Measurements from ENCODE around the gene CTU1.

The CTU1 gene

GRCh38 chr19:51091126-51091525 lies 17.1 kb downstream of the CTU1 start:
- Histone ChIP-seq H3K36me3 (ENCODE audit: insufficient read depth, low read depth, low read length) (no peaks in the 10 kb centered on the region), H3K9me3 (ENCODE audit: insufficient read depth, low read depth, low read length) (no peaks in the 10 kb centered on the region), H3K27me3 (ENCODE audit: insufficient read depth, low read length) (no peaks in the 10 kb centered on the region), H3K4me3 (ENCODE audit: low read length) (no peak overlapping the region), H3K9ac (ENCODE audit: low read depth, low read length) (no peak overlapping the region), H3K27ac (ENCODE audit: low read length) (no peak overlapping the region), H3K4me1 (ENCODE audit: insufficient read depth, low read length) (peaks cover 4% of the 10 kb centered on the region; the same call in 1 of the 2 replicates)

DNA sequence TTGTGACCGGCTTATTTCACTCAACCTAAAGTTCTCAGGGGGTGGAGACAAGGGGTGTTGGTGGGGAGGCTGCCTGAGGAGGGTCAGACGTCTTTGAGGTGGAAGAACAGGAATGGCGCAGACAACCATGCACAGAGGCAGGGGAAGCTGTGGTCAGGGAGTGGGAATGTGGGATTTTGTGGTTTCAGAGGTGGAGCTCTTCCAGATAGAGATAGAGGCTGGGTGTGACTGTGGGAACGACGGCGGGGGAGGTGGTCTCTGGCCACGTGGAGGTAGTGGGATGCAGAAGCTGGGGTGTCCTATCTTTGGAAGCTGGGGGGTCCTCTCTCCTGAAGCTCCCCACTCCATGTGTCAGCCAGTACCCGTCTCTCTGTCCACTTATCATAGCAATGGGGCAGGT lies 17.7 kb downstream of the CTU1 start:
- Histone ChIP-seq H3K4me3 (ENCODE audit: low read length) (no peak overlapping the region), H3K27ac (ENCODE audit: low read length) (no peak overlapping the region), H3K9ac (ENCODE audit: low read depth, low read length) (no peak overlapping the region), H3K36me3 (ENCODE audit: insufficient read depth, low read depth, low read length) (no peaks in the 10 kb centered on the region), H3K4me1 (ENCODE audit: insufficient read depth, low read length) (peaks cover 4% of the 10 kb centered on the region; the same call in 1 of the 2 replicates), H3K9me3 (ENCODE audit: insufficient read depth, low read depth, low read length) (no peaks in the 10 kb centered on the region), H3K27me3 (ENCODE audit: insufficient read depth, low read length) (no peaks in the 10 kb centered on the region)

GRCh38 chr19:51089786-51090185 lies 18.4 kb downstream of the CTU1 start:
- Histone ChIP-seq H3K9me3 (ENCODE audit: insufficient read depth, low read depth, low read length) (no peaks in the 10 kb centered on the region), H3K4me3 (ENCODE audit: low read length) (no peak overlapping the region), H3K27ac (ENCODE audit: low read length) (no peak overlapping the region), H3K4me1 (ENCODE audit: insufficient read depth, low read length) (peaks cover 4% of the 10 kb centered on the region; the same call in 1 of the 2 replicates), H3K27me3 (ENCODE audit: insufficient read depth, low read length) (no peaks in the 10 kb centered on the region), H3K36me3 (ENCODE audit: insufficient read depth, low read depth, low read length) (no peaks in the 10 kb centered on the region), H3K9ac (ENCODE audit: low read depth, low read length) (no peak overlapping the region)

- H3K27ac ChIP-seq (ENCODE audit: low read length) = no peak overlapping the region
- no peaks in the 10 kb centered on the region for H3K9me3 ChIP-seq (ENCODE audit: insufficient read depth, low read depth, low read length)
- no peaks in the 10 kb centered on the region for H3K4me1 ChIP-seq (ENCODE audit: insufficient read depth, low read length)
- H3K27me3 ChIP-seq (ENCODE audit: insufficient read depth, low read length) = no peaks in the 10 kb centered on the region
- H3K36me3 ChIP-seq (ENCODE audit: insufficient read depth, low read depth, low read length) = no peaks in the 10 kb centered on the region
- H3K9ac ChIP-seq (ENCODE audit: low read depth, low read length) = no peak overlapping the region
- H3K4me3 ChIP-seq (ENCODE audit: low read length) = no peak overlapping the region
Observed at GRCh38 chr19:51086153-51086850, 21.9 kb downstream of the CTU1 start.

GRCh38 chr19:51084505-51084904 lies 23.7 kb downstream of the CTU1 start:
- Histone ChIP-seq H3K36me3 (ENCODE audit: insufficient read depth, low read depth, low read length) (no peaks in the 10 kb centered on the region), H3K27me3 (ENCODE audit: insufficient read depth, low read length) (no peaks in the 10 kb centered on the region), H3K9ac (ENCODE audit: low read depth, low read length) (no peak overlapping the region), H3K27ac (ENCODE audit: low read length) (no peak overlapping the region), H3K9me3 (ENCODE audit: insufficient read depth, low read depth, low read length) (no peaks in the 10 kb centered on the region), H3K4me1 (ENCODE audit: insufficient read depth, low read length) (no peaks in the 10 kb centered on the region), H3K4me3 (ENCODE audit: low read length) (no peak overlapping the region)

GRCh38 chr19:51083783-51084182 lies 24.4 kb downstream of the CTU1 start:
- Histone ChIP-seq H3K9me3 (ENCODE audit: insufficient read depth, low read depth, low read length) (no peaks in the 10 kb centered on the region), H3K36me3 (ENCODE audit: insufficient read depth, low read depth, low read length) (no peaks in the 10 kb centered on the region), H3K9ac (ENCODE audit: low read depth, low read length) (no peak overlapping the region), H3K4me1 (ENCODE audit: insufficient read depth, low read length) (no peaks in the 10 kb centered on the region), H3K27me3 (ENCODE audit: insufficient read depth, low read length) (no peaks in the 10 kb centered on the region), H3K27ac (ENCODE audit: low read length) (no peak overlapping the region), H3K4me3 (ENCODE audit: low read length) (no peak overlapping the region)

- Histone ChIP-seq H3K27ac (ENCODE audit: low read length) (no peak overlapping the region), H3K9me3 (ENCODE audit: insufficient read depth, low read depth, low read length) (no peaks in the 10 kb centered on the region), H3K4me3 (ENCODE audit: low read length) (no peak overlapping the region), H3K9ac (ENCODE audit: low read depth, low read length) (no peak overlapping the region), H3K36me3 (ENCODE audit: insufficient read depth, low read depth, low read length) (no peaks in the 10 kb centered on the region), H3K4me1 (ENCODE audit: insufficient read depth, low read length) (no peaks in the 10 kb centered on the region), H3K27me3 (ENCODE audit: insufficient read depth, low read length) (no peaks in the 10 kb centered on the region)
Observed at GRCh38 chr19:51083181-51083580, 25.0 kb downstream of the CTU1 start.

GRCh38 chr19:51082611-51083010 lies 25.6 kb downstream of the CTU1 start, which contains the start of gene KLK14:
TSS of gene KLK14 (minus strand) at chr19:51082887. CDS start at chr19:51082614, 273 bp downstream.
- Histone ChIP-seq H3K9ac (ENCODE audit: low read depth, low read length) (no peak within 1 kb of the TSS), H3K4me3 (ENCODE audit: low read length) (no peak within 1 kb of the TSS), H3K27me3 (ENCODE audit: insufficient read depth, low read length) (no peaks in the 10 kb centered on the region), H3K27ac (ENCODE audit: low read length) (no peak within 1 kb of the TSS), H3K9me3 (ENCODE audit: insufficient read depth, low read depth, low read length) (no peaks in the 10 kb centered on the region), H3K4me1 (ENCODE audit: insufficient read depth, low read length) (no peaks in the 10 kb centered on the region), H3K36me3 (ENCODE audit: insufficient read depth, low read depth, low read length) (no peaks in the 10 kb centered on the region)

DNA sequence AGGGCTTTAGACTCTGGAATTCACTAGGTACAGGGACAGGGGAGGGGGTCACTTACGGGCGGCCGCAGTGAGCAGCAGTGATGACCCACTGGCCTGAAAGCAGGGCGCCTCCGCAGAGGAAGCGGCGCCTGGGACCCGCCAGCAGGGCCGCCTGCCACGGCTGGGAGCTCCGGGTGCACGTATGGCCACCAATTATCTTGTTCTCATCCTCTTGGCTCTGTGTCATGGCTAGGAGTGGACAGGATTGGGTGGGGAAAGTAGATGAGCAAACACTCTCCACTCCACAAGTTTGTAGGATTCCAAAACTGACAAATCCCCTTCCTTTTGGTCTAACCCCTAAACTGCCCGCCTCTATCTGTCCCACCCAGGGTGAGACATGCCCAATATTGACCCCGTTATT lies 26.7 kb downstream of the CTU1 start:
- H3K36me3 ChIP-seq (ENCODE audit: insufficient read depth, low read depth, low read length) = no peaks in the 10 kb centered on the region
- no peak overlapping the region for H3K27ac ChIP-seq (ENCODE audit: low read length)
- H3K9me3 ChIP-seq (ENCODE audit: insufficient read depth, low read depth, low read length) = no peaks in the 10 kb centered on the region
- no peaks in the 10 kb centered on the region for H3K27me3 ChIP-seq (ENCODE audit: insufficient read depth, low read length)
- no peak overlapping the region for H3K4me3 ChIP-seq (ENCODE audit: low read length)
- no peak overlapping the region for H3K9ac ChIP-seq (ENCODE audit: low read depth, low read length)
- no peaks in the 10 kb centered on the region; the same call in 1 of the 2 replicates for H3K4me1 ChIP-seq (ENCODE audit: insufficient read depth, low read length)

GRCh38 chr19:51079481-51080110 lies 28.6 kb downstream of the CTU1 start:
- Histone ChIP-seq H3K4me3 (ENCODE audit: low read length) (no peak overlapping the region), H3K4me1 (ENCODE audit: insufficient read depth, low read length) (peaks cover 3% of the 10 kb centered on the region), H3K36me3 (ENCODE audit: insufficient read depth, low read depth, low read length) (no peaks in the 10 kb centered on the region), H3K27me3 (ENCODE audit: insufficient read depth, low read length) (no peaks in the 10 kb centered on the region), H3K9ac (ENCODE audit: low read depth, low read length) (no peak overlapping the region), H3K9me3 (ENCODE audit: insufficient read depth, low read depth, low read length) (no peaks in the 10 kb centered on the region), H3K27ac (ENCODE audit: low read length) (no peak overlapping the region)

DNA sequence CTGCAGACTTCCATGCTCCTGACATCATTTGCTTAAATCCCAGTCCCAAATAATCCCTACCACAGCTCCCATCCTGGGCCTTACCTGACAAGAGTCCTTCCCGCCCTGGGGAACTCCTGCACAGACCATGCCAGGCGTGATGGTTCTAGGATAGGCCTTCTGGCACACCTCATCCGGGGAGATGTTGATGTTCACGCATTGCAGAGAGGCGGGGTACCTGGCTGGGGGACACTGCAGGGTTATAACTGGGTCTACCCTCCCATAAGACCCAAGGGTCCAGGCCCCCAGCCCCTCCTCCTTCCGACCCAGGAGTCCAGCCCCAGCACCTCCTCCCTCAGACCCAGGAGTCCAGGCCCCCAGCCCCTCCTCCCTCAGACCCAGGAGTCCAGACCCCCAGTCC lies 29.5 kb downstream of the CTU1 start:
- no peak overlapping the region for H3K27ac ChIP-seq (ENCODE audit: low read length)

GRCh38 chr19:51078104-51078503 lies 30.1 kb downstream of the CTU1 start:
- H3K9ac ChIP-seq (ENCODE audit: low read depth, low read length) = no peak overlapping the region
- H3K9me3 ChIP-seq (ENCODE audit: insufficient read depth, low read depth, low read length) = peaks cover 8% of the 10 kb centered on the region; the same call in 1 of the 2 replicates
- H3K36me3 ChIP-seq (ENCODE audit: insufficient read depth, low read depth, low read length) = no peaks in the 10 kb centered on the region
- H3K4me1 ChIP-seq (ENCODE audit: insufficient read depth, low read length) = peaks cover 3% of the 10 kb centered on the region
- no peaks in the 10 kb centered on the region for H3K27me3 ChIP-seq (ENCODE audit: insufficient read depth, low read length)
- H3K4me3 ChIP-seq (ENCODE audit: low read length) = no peak overlapping the region
- H3K27ac ChIP-seq (ENCODE audit: low read length) = no peak overlapping the region

More for the DNA sequence above, 29.5 kb downstream of the CTU1 start:
- Histone ChIP-seq H3K9ac (ENCODE audit: low read depth, low read length) (no peak overlapping the region), H3K4me3 (ENCODE audit: low read length) (no peak overlapping the region), H3K27me3 (ENCODE audit: insufficient read depth, low read length) (no peaks in the 10 kb centered on the region), H3K36me3 (ENCODE audit: insufficient read depth, low read depth, low read length) (no peaks in the 10 kb centered on the region), H3K4me1 (ENCODE audit: insufficient read depth, low read length) (peaks cover 3% of the 10 kb centered on the region), H3K9me3 (ENCODE audit: insufficient read depth, low read depth, low read length) (0 out of 2 replicates have a peak, but pooled peaks cover 1% of the 10 kb centered on the region)
